GM23338 (cell line): ENCODE results near the gene FCSK. TPM values are rescaled to one million over a fixed set of nuclear protein-coding genes. Genes with fewer than 3 reads are reported as not detected.

Experiments used
- ATAC-seq: fragments of 200-7000 bp; cut with Tn5 transposase; 3 replicates; pipeline ENCODE4 v1.9.1; 2020
- DNase-seq: peaks from one replicate; pipeline ENCODE4 v3.0.0-alpha.2; 2015; ENCODE audit warnings: low spot score
- H2AFZ ChIP-seq: fragments of 200-600 bp; sonication (generic); 2 replicates; pipeline ENCODE4 v1.8.0; 2016; ENCODE audit warnings: antibody characterized with exemption, mild to moderate bottlenecking, moderate library complexity
- H3F3A ChIP-seq: fragments of 200-600 bp; sonication (generic); replicated peaks from 2 replicates; pipeline ENCODE4 v1.8.0; 2017; ENCODE audit warnings: antibody characterized with exemption, mixed run types, low read depth
- H3K27ac ChIP-seq: fragments of 200-600 bp; sonication (generic); 2 replicates; pipeline ENCODE4 v1.6.1; 2016; ENCODE audit warnings: low read depth
- H3K27me3 ChIP-seq: fragments of 200-600 bp; sonication (generic); 2 replicates; pipeline ENCODE4 v1.8.0; 2016; ENCODE audit warnings: mild to moderate bottlenecking, mixed run types, moderate library complexity; ENCODE audit not compliant: insufficient read depth
- H3K36me3 ChIP-seq: fragments of 200-600 bp; sonication (generic); 2 replicates; pipeline ENCODE4 v1.8.0; 2016; ENCODE audit warnings: mild to moderate bottlenecking; ENCODE audit not compliant: insufficient read depth
- H3K4me1 ChIP-seq: fragments of 200-600 bp; sonication (generic); 2 replicates; pipeline ENCODE4 v1.8.0; 2016; ENCODE audit warnings: mild to moderate bottlenecking, moderate library complexity; ENCODE audit not compliant: insufficient read depth
- H3K4me2 ChIP-seq: fragments of 200-600 bp; sonication (generic); 2 replicates; pipeline ENCODE4 v1.7.1; 2017; ENCODE audit warnings: mixed run types
- H3K4me3 ChIP-seq: fragments of 200-600 bp; sonication (generic); 2 replicates; pipeline ENCODE4 v1.6.1; 2016; ENCODE audit warnings: mixed run types
- H3K79me2 ChIP-seq: fragments of 200-600 bp; sonication (generic); replicated peaks from 2 replicates; pipeline ENCODE4 v1.8.0; 2017; ENCODE audit warnings: mild to moderate bottlenecking; ENCODE audit not compliant: insufficient read depth
- H3K9me2 ChIP-seq: fragments of 200-600 bp; sonication (generic); 2 replicates; pipeline ENCODE4 v1.8.0; 2017; ENCODE audit not compliant: insufficient read depth
- H4K20me1 ChIP-seq: fragments of 200-600 bp; sonication (generic); replicated peaks from 2 replicates; pipeline ENCODE4 v1.8.0; 2017; ENCODE audit warnings: mild to moderate bottlenecking; ENCODE audit not compliant: insufficient read depth
- H3K27ac Mint-ChIP-seq: 2 replicates; pipeline ENCODE4 v1.8.0; 2020; ENCODE audit warnings: inconsistent platforms, mild to moderate bottlenecking, moderate library complexity, mixed read lengths
- H3K27me3 Mint-ChIP-seq: 3 replicates; pipeline ENCODE4 v1.8.0; 2022; ENCODE audit warnings: low read depth, mild to moderate bottlenecking, moderate library complexity, mixed read lengths, inconsistent platforms; ENCODE audit not compliant: insufficient read depth, poor library complexity
- H3K36me3 Mint-ChIP-seq: 3 replicates; pipeline ENCODE4 v1.8.0; 2021; ENCODE audit warnings: low read depth, mild to moderate bottlenecking, inconsistent platforms, moderate library complexity, mixed read lengths
- H3K4me1 Mint-ChIP-seq: 3 replicates; pipeline ENCODE4 v1.8.0; 2020; ENCODE audit warnings: mild to moderate bottlenecking, inconsistent platforms, mixed read lengths
- H3K4me3 Mint-ChIP-seq: 3 replicates; pipeline ENCODE4 v1.8.0; 2021; ENCODE audit warnings: moderate library complexity, mild to moderate bottlenecking, inconsistent platforms, mixed read lengths
- H3K9me3 Mint-ChIP-seq: 3 replicates; pipeline ENCODE4 v1.8.0; 2020; ENCODE audit warnings: moderate library complexity, mild to moderate bottlenecking, inconsistent platforms, mixed read lengths
- CREB1 ChIP-seq: fragments of 250-450 bp; sonication (Bioruptor Pico); IDR thresholded peaks from 2 replicates; pipeline ENCODE4 v1.5.0; 2020; ENCODE audit warnings: low read depth, mild to moderate bottlenecking, moderate library complexity
- EZH2 ChIP-seq: fragments of 200-600 bp; sonication (generic); IDR thresholded peaks from one replicate; pipeline ENCODE4 v1.8.0; 2017; ENCODE audit warnings: antibody characterized with exemption, mild to moderate bottlenecking, low read depth; ENCODE audit not compliant: unreplicated experiment
- EZH2phosphoT487 ChIP-seq: fragments of 200-600 bp; sonication (generic); IDR thresholded peaks from one replicate; pipeline ENCODE4 v1.8.1; 2018; ENCODE audit warnings: antibody characterized with exemption; ENCODE audit not compliant: unreplicated experiment
- JUNB ChIP-seq: IDR thresholded peaks from one replicate; pipeline ENCODE4 v1.6.1; 2016; ENCODE audit warnings: antibody characterized with exemption; ENCODE audit not compliant: unreplicated experiment
- POLR2AphosphoS5 ChIP-seq: IDR thresholded peaks from 2 replicates; pipeline ENCODE4 v1.6.1; 2016; ENCODE audit warnings: antibody characterized with exemption, low read depth
- STAT1 ChIP-seq: IDR thresholded peaks from one replicate; pipeline ENCODE4 v1.6.1; 2016; ENCODE audit warnings: antibody characterized with exemption; ENCODE audit not compliant: unreplicated experiment
- ZNF114 ChIP-seq: fragments of 250-450 bp; sonication (Bioruptor Pico); IDR thresholded peaks from 2 replicates; pipeline ENCODE4 v1.5.0; 2020; ENCODE audit warnings: mild to moderate bottlenecking, moderate library complexity
- ZNF331 ChIP-seq: fragments of 250-450 bp; sonication (Bioruptor Pico); IDR thresholded peaks from 2 replicates; pipeline ENCODE4 v1.5.0; 2020; ENCODE audit warnings: low read depth, mild to moderate bottlenecking, moderate library complexity
- polyA plus RNA-seq: library from polyadenylated mRNA; unstranded; fragments of >200 nt; fragmentation: Nextera tagmentation; extraction: Ambion mirVana; gene quantifications from 2 replicates; pipeline ENCODE4 v1.2.1, GENCODE V29; 2016
- total RNA-seq: library from RNA; depleted of rRNA; stranded (reverse); fragments of >200 nt; shearing (Covaris generic); gene quantifications from 2 replicates; pipeline ENCODE4 v1.2.3, GENCODE V29; 2014
- TF ChIP-seq, protein P1 (sequence below): IDR thresholded peaks from one replicate; pipeline ENCODE4 v1.6.1; 2018; ENCODE audit warnings: antibody characterized with exemption; ENCODE audit not compliant: unreplicated experiment
- TF ChIP-seq, protein P2 (sequence below): IDR thresholded peaks from 2 replicates; pipeline ENCODE4 v1.6.1; 2016; ENCODE audit warnings: antibody characterized with exemption

FCSK gene
- total and polyA plus RNA-seq, 2 experiments from 2014 or later, result 2.3 to 4.0 TPM

DNA sequence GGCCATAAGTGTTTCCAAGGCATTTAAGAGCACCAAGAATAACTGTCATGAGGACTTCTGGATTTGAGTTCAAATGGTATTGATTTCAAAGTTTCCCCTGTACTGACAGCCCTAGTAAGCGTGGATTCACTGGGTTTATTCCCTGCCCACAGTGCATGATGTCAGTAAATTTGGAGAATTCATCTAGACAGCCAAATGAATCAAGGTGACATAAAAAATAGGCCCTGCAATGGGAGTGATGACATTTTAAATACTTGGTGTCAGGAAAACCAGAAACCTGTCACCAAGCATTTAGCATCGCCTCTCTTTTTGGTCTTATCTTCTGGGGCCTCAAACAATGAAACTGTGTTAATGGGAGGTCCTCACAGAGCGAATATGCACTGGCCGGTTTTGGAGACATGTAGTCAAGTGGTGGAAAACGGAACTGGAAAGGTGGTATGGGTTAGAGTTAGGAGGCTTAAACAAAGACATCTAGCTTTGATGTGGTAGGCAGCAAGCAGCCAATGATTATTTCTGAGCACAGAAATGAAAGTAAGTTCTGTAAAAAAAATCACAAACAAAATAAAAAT lies 39.9 kb downstream of the FCSK start:
- Histone ChIP-seq H3F3A (no peaks in the 10 kb centered on the region), H3K27ac (no peak overlapping the region), H3K79me2 (no peaks in the 10 kb centered on the region), H3K4me1 (no peaks in the 10 kb centered on the region), H3K27me3 (no peaks in the 10 kb centered on the region), H3K9me2 (no peaks in the 10 kb centered on the region), H2AFZ (no peak overlapping the region), H3K4me3 (no peak overlapping the region), H3K4me2 (no peak overlapping the region), H4K20me1 (peaks cover 4% of the 10 kb centered on the region; the same call in 1 of the 2 replicates), H3K36me3 (peaks cover 3% of the 10 kb centered on the region)
- ATAC-seq (no peak), DNase-seq (no peak)
- no peak overlapping the region for H3K27ac Mint-ChIP-seq
- H3K27me3 Mint-ChIP-seq, result peaks cover 1% of the 10 kb centered on the region
- no peak overlapping the region for H3K4me3 Mint-ChIP-seq
- TF ChIP-seq, protein P1, sequence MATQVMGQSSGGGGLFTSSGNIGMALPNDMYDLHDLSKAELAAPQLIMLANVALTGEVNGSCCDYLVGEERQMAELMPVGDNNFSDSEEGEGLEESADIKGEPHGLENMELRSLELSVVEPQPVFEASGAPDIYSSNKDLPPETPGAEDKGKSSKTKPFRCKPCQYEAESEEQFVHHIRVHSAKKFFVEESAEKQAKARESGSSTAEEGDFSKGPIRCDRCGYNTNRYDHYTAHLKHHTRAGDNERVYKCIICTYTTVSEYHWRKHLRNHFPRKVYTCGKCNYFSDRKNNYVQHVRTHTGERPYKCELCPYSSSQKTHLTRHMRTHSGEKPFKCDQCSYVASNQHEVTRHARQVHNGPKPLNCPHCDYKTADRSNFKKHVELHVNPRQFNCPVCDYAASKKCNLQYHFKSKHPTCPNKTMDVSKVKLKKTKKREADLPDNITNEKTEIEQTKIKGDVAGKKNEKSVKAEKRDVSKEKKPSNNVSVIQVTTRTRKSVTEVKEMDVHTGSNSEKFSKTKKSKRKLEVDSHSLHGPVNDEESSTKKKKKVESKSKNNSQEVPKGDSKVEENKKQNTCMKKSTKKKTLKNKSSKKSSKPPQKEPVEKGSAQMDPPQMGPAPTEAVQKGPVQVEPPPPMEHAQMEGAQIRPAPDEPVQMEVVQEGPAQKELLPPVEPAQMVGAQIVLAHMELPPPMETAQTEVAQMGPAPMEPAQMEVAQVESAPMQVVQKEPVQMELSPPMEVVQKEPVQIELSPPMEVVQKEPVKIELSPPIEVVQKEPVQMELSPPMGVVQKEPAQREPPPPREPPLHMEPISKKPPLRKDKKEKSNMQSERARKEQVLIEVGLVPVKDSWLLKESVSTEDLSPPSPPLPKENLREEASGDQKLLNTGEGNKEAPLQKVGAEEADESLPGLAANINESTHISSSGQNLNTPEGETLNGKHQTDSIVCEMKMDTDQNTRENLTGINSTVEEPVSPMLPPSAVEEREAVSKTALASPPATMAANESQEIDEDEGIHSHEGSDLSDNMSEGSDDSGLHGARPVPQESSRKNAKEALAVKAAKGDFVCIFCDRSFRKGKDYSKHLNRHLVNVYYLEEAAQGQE, result no peak
- peaks cover 15% of the 10 kb centered on the region for H3K36me3 Mint-ChIP-seq
- no peaks in the 10 kb centered on the region for H3K4me1 Mint-ChIP-seq
- H3K9me3 Mint-ChIP-seq, result no peaks in the 10 kb centered on the region

DNA sequence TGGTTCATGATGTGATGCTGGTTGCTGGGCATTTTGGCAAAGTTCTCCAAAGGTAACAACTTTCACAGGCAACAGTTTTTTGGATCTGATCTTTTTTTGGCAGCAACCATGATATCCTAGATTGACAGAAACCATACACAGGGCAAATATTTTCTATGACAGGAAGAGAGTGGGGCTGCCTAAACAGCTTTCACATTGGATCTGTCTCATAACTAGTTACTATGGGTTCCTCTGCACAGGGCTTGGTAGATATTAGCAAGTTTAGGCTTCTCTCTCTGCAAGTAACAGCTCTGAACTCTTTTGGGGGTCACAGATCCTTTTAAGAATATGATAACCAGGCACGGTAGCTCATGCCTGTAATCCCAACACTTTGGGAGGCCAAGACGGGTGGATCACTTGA lies 40.4 kb downstream of the FCSK start:
- no peak overlapping the region for H3K27ac Mint-ChIP-seq
- TF ChIP-seq EZH2phosphoT487 (no peak), STAT1 (no peak)
- no peak overlapping the region for H3K4me3 ChIP-seq
- DNase-seq, result no peak
- H3K4me3 Mint-ChIP-seq, result no peak overlapping the region
- no peaks in the 10 kb centered on the region for H3K9me3 Mint-ChIP-seq
- peaks cover 4% of the 10 kb centered on the region; the same call in 1 of the 2 replicates for H4K20me1 ChIP-seq
- ATAC-seq, result no peak
- no peaks in the 10 kb centered on the region for H3K27me3 ChIP-seq
- H3F3A ChIP-seq, result no peaks in the 10 kb centered on the region
- H3K27me3 Mint-ChIP-seq, result peaks cover 1% of the 10 kb centered on the region
- H2AFZ ChIP-seq, result no peak overlapping the region
- H3K36me3 ChIP-seq, result peaks cover 3% of the 10 kb centered on the region
- no peaks in the 10 kb centered on the region for H3K79me2 ChIP-seq
- H3K4me1 Mint-ChIP-seq, result no peaks in the 10 kb centered on the region
- H3K4me2 ChIP-seq, result no peak overlapping the region
- H3K27ac ChIP-seq, result no peak overlapping the region
- peaks cover 13% of the 10 kb centered on the region for H3K36me3 Mint-ChIP-seq
- H3K4me1 ChIP-seq, result no peaks in the 10 kb centered on the region
- H3K9me2 ChIP-seq, result no peaks in the 10 kb centered on the region

GRCh38 chr16:70495425-70496182 lies 41.2 kb downstream of the FCSK start:
- no peak overlapping the region for H3K4me2 ChIP-seq
- no peaks in the 10 kb centered on the region for H3K27me3 ChIP-seq
- Mint-ChIP-seq H3K9me3 (no peaks in the 10 kb centered on the region), H3K27me3 (no peaks in the 10 kb centered on the region), H3K4me3 (no peak overlapping the region), H3K27ac (no peak overlapping the region), H3K4me1 (no peaks in the 10 kb centered on the region), H3K36me3 (peaks cover 13% of the 10 kb centered on the region)
- H3F3A ChIP-seq, result no peaks in the 10 kb centered on the region
- H3K9me2 ChIP-seq, result no peaks in the 10 kb centered on the region
- no peaks in the 10 kb centered on the region for H3K4me1 ChIP-seq
- peaks cover 4% of the 10 kb centered on the region; the same call in 1 of the 2 replicates for H4K20me1 ChIP-seq
- no peak for ATAC-seq
- no peak overlapping the region for H3K4me3 ChIP-seq
- no peak overlapping the region for H3K27ac ChIP-seq
- H3K36me3 ChIP-seq, result peaks cover 3% of the 10 kb centered on the region
- no peak overlapping the region for H2AFZ ChIP-seq
- no peak for DNase-seq
- no peaks in the 10 kb centered on the region for H3K79me2 ChIP-seq
- no peak for TF ChIP-seq POLR2AphosphoS5
- no peak for TF ChIP-seq EZH2phosphoT487
- TF ChIP-seq STAT1, result no peak
- no peak for TF ChIP-seq ZNF114 (CRISPR knock-in tag)
- no peak for TF ChIP-seq ZNF331 (CRISPR knock-in tag)
- TF ChIP-seq, protein P2, sequence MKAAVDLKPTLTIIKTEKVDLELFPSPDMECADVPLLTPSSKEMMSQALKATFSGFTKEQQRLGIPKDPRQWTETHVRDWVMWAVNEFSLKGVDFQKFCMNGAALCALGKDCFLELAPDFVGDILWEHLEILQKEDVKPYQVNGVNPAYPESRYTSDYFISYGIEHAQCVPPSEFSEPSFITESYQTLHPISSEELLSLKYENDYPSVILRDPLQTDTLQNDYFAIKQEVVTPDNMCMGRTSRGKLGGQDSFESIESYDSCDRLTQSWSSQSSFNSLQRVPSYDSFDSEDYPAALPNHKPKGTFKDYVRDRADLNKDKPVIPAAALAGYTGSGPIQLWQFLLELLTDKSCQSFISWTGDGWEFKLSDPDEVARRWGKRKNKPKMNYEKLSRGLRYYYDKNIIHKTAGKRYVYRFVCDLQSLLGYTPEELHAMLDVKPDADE, result no peak
- no peak for TF ChIP-seq CREB1 (CRISPR knock-in tag)
- no peak for TF ChIP-seq JUNB
- TF ChIP-seq EZH2, result no peak
- TF ChIP-seq, protein P1, result no peak
